HG02885 (cell line): ENCODE data around the gene BAG3.

ENCODE experiments used
- ATAC-seq: cut with Tn5 transposase; IDR thresholded peaks from one replicate; pipeline ENCODE4 v1.9.1; 2021; ENCODE audit warnings: mild to moderate bottlenecking; ENCODE audit not compliant: unreplicated experiment, poor library complexity

Gene BAG3

GRCh38 chr10:119723624-119724023 is 72.4 kb downstream of the BAG3 start:
- ATAC-seq = no peak

DNA sequence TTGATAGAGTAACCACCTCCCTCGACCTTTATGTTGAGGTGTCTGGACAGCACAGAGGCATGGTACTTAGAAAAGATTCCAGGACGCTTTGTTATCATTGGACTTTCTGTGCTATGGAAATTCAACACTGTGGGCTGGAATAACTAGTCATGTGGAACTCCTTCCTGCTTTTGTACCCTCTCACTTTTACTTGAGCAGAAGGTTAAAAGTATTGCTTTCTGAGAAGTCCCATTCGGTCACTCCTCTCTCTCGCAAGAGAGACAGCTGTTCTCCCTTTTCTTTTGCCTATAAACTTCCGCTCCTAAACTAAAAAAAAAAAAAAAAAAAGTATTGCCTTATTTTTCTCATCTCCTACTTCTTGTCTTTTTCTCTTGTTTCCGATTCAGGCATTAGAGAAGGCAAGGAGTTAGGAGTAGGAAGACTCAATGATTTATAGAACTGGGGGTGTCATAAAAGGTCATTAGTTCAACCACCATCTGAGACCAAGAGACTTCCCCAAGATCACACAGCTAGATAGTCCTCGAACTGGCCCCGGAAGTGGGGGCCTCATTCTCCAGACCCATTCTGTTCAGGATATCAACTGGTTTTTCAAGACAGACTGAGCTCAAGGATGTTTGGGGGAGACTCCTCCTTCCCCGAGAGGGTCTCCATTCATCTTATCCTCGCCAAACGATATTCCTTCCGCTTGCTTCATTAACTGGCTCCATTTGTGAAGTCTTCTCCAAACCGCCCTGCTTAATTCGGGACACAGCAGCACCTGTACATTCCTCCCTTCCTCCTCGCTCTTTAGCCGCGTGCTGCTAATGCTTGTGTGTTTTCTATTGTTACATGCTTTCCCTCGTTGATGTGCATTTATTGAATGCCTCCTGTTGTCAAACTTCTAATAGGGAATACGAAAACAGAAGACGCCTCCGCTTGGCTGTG is 73.7 kb downstream of the BAG3 start:
- ATAC-seq = peak; percentile 1

- no peak for ATAC-seq
Observed at GRCh38 chr10:119725517-119725827, 74.3 kb downstream of the BAG3 start.

DNA sequence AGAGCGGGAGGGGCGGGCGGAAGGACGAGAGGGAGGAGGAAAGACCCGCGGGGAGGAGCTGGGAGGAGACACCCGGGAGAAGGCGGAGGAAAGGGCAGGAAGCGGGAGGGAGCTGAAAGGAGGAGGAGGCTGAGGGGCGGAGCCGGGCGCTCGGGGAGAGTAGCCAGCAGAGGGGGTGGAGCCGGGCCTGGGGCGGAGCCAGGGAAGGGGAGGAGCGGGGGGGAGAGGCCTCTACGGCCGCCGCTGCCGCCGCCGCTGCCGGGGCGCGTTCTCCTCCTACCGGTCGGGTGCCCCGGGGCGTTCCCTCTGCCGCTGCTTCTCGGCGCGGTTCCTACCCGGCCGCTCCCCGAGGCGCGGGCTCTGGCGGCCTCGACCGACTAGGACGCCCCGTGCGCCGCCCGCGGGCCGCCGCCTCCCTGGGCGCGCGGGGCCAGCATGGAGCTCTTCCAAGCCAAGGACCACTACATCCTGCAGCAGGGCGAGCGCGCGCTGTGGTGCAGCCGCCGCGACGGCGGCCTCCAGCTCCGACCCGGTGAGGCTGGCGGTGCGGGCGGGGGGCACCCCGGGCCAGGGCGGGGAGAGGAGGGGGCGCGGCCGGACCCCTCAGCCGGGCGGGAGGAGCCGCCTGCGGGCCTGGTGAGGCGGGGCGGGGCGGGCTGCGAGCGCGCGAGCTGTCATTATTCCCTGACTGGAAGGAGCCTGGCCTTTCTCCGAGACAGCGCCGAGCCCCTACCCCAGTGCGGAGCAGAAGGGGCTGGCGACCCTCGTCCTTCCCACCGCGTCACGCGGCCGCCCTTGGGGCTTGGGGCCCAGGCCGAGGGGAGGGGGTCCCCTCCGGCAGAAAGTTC is 74.9 kb downstream of the BAG3 start, which contains the start of gene INPP5F:
TSS of gene INPP5F (plus strand) at position 223 of the 848 bp plus-strand sequence. CDS start at position 436, 213 bp downstream.
- peak; percentile 86 for ATAC-seq

DNA sequence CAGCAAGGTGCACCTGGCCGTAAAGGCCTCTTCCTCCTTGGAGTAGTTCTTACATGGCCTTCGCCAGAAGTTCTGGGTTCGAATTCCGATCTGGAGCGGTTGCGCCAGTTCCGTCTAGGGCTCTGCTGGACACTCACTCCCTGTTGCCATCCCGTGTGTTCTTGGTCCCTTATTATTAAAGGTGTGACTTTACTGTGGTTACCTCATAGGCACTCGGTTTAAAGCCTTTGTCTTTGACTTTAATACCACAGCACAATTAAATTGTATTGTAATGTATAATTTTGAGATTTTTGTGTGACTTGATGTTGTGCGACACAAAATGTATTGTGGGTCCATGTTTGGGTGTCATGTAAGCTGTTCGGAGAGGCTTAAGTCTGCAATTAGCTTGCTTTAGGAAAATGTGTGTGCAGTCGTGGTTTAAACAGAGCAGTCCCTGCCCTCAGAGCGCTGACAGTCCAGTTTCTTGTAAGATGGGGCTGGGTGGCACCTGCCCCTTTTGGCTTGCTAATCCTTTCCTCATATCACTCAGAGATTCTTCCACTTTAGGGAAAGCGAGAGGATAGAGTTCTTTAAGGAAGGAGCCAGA is 75.6 kb downstream of the BAG3 start:
- no peak for ATAC-seq
